Gastrocnemius medialis (tissue), 4 donors: ENCODE results near the gene FARS2.

Experiments
- POLR2A ChIP-seq, 2 donors: fragments of 450-650 bp; IDR thresholded peaks; one replicate each; pipeline ENCODE4 v1.6.1; 2017; ENCODE audit warnings: antibody characterized with exemption in 2 of 2, mild to moderate bottlenecking in 2 of 2, moderate library complexity in 2 of 2
- TF ChIP-seq, protein P1 (sequence below), 5 experiments: fragments of 450-650 bp in 3 of 5; fragments of 200-600 bp in 2 of 5; sonication (generic) in 2 of 5; IDR thresholded peaks in 4 of 5; conservative IDR thresholded peaks in 1 of 5; 1 replicate in 4 of 5; 2 replicates in 1 of 5; pipeline ENCODE4 v1.5.1; 2016 to 2019; ENCODE audit warnings: antibody characterized with exemption in 5 of 5, mild to moderate bottlenecking in 3 of 5, moderate library complexity in 3 of 5

GRCh38 chr6:5737460-5737859 lies 476.1 kb downstream of the FARS2 start:
- TF ChIP-seq POLR2A (IDR thresholded peaks at IDR 0.05) = no peak
- TF ChIP-seq, protein P1, sequence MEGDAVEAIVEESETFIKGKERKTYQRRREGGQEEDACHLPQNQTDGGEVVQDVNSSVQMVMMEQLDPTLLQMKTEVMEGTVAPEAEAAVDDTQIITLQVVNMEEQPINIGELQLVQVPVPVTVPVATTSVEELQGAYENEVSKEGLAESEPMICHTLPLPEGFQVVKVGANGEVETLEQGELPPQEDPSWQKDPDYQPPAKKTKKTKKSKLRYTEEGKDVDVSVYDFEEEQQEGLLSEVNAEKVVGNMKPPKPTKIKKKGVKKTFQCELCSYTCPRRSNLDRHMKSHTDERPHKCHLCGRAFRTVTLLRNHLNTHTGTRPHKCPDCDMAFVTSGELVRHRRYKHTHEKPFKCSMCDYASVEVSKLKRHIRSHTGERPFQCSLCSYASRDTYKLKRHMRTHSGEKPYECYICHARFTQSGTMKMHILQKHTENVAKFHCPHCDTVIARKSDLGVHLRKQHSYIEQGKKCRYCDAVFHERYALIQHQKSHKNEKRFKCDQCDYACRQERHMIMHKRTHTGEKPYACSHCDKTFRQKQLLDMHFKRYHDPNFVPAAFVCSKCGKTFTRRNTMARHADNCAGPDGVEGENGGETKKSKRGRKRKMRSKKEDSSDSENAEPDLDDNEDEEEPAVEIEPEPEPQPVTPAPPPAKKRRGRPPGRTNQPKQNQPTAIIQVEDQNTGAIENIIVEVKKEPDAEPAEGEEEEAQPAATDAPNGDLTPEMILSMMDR (IDR thresholded peaks at IDR 0.05 in 4 of 5, conservative IDR thresholded peaks at IDR 0.05 in 1 of 5) = no peak
